RWPE1 (cell line): ENCODE data around the gene GUCA1C.

Experiments
- CTCF ChIA-PET: fragments of 350-600 bp; sonication (Branson Sonifier 250); formaldehyde crosslinking; extraction: SDS; loops from one replicate; lab custom pipeline; 2021; lab: Yijun Ruan, JAX
- POLR2A ChIA-PET: fragments of 400-600 bp; formaldehyde crosslinking; extraction: SDS; loops from one replicate; lab custom pipeline; 2020; ENCODE audit warnings: antibody characterized with exemption; ENCODE audit not compliant: low non-redundant PET; lab: Yijun Ruan, JAX
- DNase-seq: peaks from one replicate; pipeline ENCODE4 v3.0.0; 2012; ENCODE audit warnings: low spot score
- H3K27ac ChIP-seq: fragments of 450-650 bp; 2 replicates; pipeline ENCODE4 v1.5.1; 2017
- CTCF ChIP-seq: fragments of 450-650 bp; conservative IDR thresholded peaks from 2 replicates; pipeline ENCODE4 v1.5.1; 2017; ENCODE audit warnings: low read depth, mild to moderate bottlenecking

Gene GUCA1C

GRCh38 chr3:108931035-108931434 is 22.6 kb downstream of the GUCA1C start:
- no peak for DNase-seq
- CTCF ChIA-PET: interaction anchor here (0.5 kb wide), 1 partner anchor 339 kb away, joined by 4 read pairs; no protein-coding TSS in a partner anchor
- no peak overlapping the region for H3K27ac ChIP-seq
- POLR2A ChIA-PET: no interaction called here
- no peak for TF ChIP-seq CTCF

- CTCF ChIA-PET: interaction anchor here (0.7 kb wide), 1 partner anchor 358 kb away, joined by 3 read pairs; no protein-coding TSS in a partner anchor
- no peak for TF ChIP-seq CTCF
- no peak for DNase-seq
- POLR2A ChIA-PET: no interaction called here
- no peak overlapping the region for H3K27ac ChIP-seq
Observed at GRCh38 chr3:108918866-108919265, 34.8 kb downstream of the GUCA1C start.

- POLR2A ChIA-PET: no interaction called here
- peak; percentile 64 for DNase-seq
- TF ChIP-seq CTCF: peak; percentile 78
- no peak overlapping the region for H3K27ac ChIP-seq
- CTCF ChIA-PET: interaction anchor here (0.6 to 1.7 kb wide), 12 partner anchors 10 to 451 kb away, joined by 3 to 15 read pairs (median 4); no protein-coding TSS in a partner anchor
Observed at GRCh38 chr3:108914774-108915641, 38.7 kb downstream of the GUCA1C start.

- TF ChIP-seq CTCF: no peak
Observed at GRCh38 chr3:108909799-108910198, 43.9 kb downstream of the GUCA1C start.

GRCh38 chr3:108907194-108907593 is 46.5 kb downstream of the GUCA1C start:
- ChIA-PET POLR2A (no interaction called here), CTCF (interaction anchor here (0.7 kb wide), 1 partner anchor 1808 kb away, joined by 3 read pairs; no protein-coding TSS in a partner anchor)
- no peak overlapping the region for H3K27ac ChIP-seq
- DNase-seq: no peak
- no peak for TF ChIP-seq CTCF

More at GRCh38 chr3:108909799-108910198, 43.9 kb downstream of the GUCA1C start:
- H3K27ac ChIP-seq: no peak overlapping the region
- POLR2A ChIA-PET: no interaction called here
- DNase-seq: no peak
- CTCF ChIA-PET: no interaction called here

- no peak overlapping the region for H3K27ac ChIP-seq
- POLR2A ChIA-PET: no interaction called here
- DNase-seq: no peak
- CTCF ChIA-PET: no interaction called here
- TF ChIP-seq CTCF: no peak
Observed at GRCh38 chr3:108899530-108899929, 54.1 kb downstream of the GUCA1C start.
